NCI-H146 treated with DMSO at 0.1 percent for 48 hours (cell line): ENCODE results near the gene PLCB3.
"Not testable (repeated sequence)": the region's sequence is repeated elsewhere in the genome, so short reads cannot be mapped to it uniquely, and the experiment has no call there.

Source experiments
- DNase-seq: peaks from one replicate; lab custom pipeline; 2025; ENCODE audit not compliant: unreplicated experiment; lab: John Stamatoyannopoulos, UW

The PLCB3 gene

DNA sequence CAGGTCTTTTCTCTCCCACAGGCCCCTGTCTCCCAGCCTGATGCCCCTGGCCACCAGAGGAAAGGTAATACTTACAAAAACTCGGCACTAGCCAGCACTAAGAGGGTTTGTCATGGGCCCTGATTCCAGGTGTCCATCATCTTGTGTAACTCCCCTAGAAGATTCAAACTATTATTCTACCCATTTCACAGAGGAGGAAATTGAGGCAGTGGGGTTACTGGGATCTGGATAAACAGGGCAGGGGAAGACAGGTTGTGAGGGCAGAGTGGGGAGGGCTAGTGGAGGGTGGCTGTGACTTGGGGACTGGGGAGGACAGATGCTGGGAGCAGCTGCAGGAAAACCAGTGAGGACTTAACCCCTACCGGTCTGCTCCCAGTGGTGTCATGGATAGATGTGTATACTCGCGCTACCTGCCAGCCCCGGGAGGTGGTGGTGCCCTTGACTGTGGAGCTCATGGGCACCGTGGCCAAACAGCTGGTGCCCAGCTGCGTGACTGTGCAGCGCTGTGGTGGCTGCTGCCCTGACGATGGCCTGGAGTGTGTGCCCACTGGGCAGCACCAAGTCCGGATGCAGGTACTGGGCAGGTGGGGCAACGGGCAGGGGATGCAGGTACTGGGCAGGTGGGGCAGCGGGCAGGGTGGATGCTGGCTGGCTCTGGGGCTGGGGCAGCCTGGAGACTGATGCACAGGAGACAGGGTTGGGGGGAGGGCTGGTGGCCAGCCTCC lies 15.7 kb upstream of the PLCB3 start:
- no peak for DNase-seq

DNA sequence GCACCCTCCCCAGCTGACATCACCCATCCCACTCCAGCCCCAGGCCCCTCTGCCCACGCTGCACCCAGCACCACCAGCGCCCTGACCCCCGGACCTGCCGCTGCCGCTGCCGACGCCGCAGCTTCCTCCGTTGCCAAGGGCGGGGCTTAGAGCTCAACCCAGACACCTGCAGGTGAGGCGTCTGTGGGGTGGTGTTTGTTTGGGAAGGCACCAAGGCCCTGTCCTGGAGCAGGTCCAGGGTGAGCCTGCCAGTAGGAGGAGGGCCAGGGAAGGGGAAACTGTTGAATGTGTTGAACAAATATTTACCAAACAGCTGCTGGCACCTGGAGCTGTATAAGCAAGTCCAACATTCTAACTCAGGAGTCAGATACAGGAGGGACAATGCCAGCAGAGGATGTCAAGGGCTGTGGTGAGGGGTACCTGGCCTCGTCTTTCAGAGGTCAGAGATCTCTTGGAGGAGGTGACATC lies 13.8 kb upstream of the PLCB3 start:
- DNase-seq, result peak; percentile 89

DNA sequence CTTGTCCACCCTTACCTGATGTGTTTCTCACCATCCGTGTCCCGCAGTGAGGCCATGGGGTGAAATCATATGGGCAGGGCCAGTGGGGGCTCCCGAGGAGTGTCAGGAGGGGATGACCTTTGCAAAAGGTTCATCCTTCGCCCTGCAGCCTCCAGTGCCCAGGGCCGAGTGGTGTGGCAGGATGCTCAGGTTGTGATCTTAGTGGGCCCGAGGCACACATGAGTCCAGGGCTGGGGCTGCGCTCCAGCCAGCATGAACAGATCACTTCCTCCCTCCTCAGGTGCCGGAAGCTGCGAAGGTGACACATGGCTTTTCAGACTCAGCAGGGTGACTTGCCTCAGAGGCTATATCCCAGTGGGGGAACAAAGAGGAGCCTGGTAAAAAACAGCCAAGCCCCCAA lies 13.3 kb upstream of the PLCB3 start:
- peak; percentile 13 for DNase-seq

DNA sequence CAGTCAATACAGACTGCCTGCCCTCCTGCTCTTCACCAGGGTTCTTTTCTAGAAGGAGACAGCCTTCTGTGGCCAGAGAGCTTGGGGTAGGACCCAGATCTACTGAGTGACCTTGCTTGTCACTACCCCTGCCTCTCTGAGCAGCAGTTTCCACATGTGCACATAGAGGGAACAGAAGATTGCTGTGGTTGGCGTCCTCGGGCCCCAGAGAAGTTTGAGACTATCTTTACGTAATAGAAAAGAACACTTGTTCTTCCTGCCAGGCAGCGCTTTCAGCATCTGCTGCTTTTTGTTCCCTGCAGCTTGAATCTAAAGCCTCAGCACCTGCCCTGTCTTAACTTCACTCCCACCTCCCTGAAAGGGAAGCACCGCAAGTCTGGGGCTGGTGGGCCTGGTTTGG lies 12.3 kb upstream of the PLCB3 start:
- DNase-seq, result no peak

DNA sequence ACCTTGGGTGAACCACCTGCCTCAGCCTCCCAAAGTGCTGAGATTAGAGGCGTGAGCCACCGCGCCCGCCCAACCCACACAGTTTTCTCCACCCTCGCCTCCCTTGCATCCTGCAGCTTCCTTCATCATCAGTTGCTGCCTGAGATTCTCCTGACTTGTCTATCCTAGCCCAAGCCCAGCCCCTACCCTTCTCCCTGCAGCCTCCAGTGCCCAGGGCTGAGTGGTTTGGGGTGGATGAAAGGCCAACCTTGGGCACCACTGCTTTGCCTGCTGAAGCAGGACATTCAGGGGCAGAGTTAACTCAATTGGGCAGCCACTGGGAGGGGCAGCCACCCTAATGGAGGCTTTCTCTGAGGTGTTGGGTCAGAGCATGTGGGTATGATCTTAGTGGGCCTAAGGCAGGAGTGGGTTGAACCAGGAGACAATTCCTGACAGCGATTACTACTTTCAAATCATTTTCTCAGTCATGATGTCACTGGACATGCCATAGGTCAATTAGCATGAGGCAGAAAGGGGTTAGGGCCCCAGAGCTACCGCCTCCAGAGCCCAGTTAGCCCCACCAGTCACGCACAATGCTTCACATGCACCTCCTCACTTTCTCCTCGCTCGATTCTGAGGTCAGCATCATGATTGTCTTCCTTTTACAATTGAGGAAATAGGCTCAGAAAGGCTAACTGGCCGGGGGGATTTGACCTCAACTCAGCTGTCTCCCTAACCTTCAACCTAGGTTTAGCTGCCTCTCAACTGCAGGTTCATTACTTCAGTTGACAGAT lies 11.5 kb upstream of the PLCB3 start:
- DNase-seq, result no peak

DNA sequence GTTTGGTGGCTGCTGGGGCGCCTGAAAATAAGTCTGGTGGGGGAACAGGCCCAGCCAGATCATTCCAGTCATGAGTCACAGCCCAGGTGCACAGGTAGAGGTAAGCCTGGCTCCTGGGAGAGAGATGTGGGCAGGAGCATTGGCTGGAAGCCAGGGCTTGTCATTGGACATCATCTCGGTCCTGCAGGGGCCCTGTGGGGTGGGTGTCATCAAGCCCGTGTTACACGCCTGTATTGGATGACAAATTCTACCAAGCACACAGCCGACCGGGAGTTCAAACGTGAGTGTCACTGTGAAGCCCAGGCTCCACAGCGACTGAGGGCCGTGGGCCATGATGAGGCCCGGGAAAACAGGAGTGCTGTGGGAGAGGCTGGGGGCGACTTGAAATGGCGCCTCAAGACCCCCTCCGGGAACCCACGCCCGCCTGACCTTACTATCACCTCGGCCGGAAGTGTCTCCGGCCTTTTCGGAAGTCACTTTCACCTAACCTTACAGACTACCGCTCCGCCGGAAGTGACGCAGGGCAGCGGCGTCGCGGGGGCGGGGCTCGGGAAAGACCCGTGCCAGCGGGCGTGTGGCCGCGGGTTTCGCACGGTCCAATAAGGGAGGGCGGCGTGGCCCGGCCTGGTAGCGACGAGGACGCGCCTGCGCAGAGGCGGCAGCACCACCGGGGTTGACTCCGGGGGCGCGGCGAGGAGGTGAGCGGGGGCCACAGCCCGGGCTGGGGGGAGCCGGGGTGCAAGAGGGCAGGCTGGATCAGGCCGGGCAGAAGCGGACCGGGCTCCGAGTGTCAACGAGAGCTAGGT lies 10.7 kb upstream of the PLCB3 start, which contains the start of gene FKBP2:
Gene FKBP2, plus strand, starts transcription at position 661 of the 806 bp plus-strand sequence. CDS start 1,293 bp downstream, outside the sequence.
- DNase-seq, result peak; percentile 83

DNA sequence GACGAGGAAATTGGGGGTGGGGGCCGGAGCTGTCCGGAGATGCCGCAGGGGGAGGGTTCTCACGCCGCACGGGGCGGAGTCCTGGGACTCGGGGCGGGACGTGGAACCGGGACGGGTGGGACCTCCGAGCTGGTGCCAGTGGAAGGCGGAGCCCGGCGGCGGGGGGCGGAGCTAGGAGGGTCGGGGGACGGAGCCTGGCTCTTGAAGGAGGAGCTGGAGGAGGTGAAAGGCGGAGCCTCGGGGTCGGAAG lies 10.2 kb upstream of the PLCB3 start:
- DNase-seq, result no peak

DNA sequence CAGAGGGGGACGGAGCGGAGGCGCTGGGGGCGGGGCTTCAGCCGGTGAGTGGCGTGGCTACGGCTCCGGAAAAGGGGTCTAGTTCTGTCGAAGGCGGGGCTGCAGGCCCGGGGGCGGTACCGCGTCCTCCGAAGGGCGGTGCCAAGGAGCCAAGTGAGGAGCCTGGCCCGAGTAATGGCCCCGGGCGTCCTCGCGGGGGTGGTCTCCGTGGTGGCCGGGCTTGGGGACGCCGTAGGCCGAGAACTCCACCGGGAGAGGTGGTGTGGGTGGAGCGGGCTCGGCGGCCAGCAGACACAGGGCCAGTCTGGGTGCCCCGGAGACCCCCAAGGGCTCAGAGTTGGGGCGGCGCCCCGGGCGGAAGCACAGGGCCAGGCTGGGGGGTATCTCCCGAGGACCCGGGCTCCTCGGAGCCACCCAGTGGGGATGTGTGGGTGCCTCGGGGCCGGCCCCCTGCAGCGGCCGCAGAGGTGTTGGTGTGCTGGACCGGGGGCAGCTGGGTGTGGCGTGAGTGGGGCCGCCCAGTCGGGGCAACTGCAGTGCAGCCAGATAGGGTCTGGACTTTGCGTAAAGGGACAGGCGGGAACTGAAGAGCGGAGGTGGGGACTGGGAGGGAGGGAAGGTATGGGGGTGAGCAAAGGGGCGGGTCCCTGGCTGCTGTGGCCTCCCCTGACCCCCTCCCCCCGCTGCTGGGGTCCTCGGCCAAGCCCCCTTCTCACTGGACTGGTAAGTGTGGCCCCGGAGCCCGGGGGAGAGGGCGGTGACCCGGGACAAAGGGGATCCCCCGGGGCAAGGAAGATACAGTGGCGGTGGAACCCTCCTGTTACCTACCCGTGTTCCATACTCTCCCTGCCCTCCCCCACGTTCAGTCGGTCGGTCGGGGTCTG lies 9.6 kb upstream of the PLCB3 start:
- peak; percentile 97 for DNase-seq

DNA sequence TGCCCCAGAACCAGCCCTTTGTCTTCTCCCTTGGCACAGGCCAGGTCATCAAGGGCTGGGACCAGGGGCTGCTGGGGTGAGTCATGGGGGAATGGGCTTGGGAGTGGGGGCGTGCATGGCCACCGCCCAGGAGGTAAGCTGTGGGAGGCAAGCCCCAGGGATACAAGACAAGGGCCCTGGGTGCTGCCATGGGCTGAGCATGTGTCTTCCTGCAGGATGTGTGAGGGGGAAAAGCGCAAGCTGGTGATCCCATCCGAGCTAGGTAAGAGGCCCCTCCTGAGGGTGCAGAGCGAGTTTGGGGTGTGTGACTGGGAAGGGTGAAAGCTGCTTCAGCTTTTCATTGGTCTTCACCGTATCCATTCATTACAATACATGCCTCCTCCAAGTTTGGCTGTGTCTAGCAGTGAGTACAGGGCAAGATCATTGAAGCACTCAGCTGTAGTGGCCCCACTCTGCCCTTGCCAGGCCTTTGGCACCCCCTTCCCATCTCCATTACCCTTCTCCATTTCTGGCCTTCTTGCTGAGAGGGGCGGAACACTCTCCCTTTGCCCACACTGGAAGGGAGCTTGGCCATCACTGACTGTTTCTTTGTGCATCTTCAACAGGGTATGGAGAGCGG lies 8.0 kb upstream of the PLCB3 start:
- DNase-seq, result no peak

DNA sequence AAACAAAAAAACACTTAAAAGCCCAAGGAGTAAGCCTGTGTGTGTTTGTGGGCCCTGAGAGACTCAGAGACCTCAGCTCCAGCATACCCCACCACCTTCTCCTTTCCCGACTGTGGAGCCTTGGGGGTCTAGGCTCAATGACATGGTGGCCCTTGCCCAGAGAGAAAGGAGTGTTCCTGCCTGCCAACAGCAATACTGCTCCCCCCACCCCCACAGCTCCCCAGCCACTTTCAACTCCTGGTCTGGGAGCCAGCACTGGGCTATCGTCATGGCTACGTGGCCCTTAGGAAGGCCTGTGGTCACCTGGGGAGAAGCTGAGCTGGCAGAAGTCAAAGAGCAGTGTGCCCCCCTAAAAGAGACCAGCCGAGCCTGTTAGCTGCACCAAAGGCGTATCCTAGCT lies 7.2 kb upstream of the PLCB3 start:
- DNase-seq, result no peak

DNA sequence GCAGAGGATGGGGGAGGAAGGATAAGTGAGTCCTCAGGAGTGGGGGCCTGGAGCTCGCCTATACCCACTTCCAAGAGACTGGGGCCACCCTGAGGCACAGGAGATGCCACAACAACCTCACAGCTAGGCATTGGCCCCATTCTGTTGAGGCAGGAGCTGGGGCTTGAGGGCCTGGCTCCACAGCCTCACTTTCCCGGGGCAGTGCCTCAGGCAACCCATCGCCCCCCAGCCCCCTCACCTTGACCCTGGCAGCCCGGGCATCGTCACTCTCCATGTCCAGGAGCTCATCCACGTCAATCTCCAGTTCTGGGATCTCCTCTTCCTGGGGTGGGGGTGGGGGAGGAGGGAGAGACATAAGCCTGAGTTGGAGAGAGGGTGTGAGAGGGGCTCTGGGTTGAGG lies 6.4 kb upstream of the PLCB3 start:
- no peak for DNase-seq

DNA sequence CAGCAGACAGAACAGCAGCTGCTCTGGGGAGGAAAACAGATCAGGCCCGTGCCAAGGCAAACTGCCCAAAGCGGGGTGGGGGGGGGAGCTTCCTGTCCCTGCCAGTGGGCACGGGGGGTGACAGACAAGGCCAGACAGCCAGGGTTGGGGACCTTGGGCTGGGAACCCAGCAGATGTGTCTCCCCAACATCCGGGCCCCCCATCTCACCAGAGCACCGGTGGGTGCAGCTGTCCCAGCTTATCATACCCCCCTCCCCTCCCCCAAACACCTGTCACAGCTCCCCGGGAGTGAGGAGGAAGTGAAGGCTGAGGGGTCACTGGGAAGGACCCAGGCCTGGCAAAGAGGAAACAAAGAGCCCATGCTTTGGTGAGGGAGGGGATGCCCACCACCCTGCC lies 5.9 kb upstream of the PLCB3 start:
- no peak for DNase-seq

DNA sequence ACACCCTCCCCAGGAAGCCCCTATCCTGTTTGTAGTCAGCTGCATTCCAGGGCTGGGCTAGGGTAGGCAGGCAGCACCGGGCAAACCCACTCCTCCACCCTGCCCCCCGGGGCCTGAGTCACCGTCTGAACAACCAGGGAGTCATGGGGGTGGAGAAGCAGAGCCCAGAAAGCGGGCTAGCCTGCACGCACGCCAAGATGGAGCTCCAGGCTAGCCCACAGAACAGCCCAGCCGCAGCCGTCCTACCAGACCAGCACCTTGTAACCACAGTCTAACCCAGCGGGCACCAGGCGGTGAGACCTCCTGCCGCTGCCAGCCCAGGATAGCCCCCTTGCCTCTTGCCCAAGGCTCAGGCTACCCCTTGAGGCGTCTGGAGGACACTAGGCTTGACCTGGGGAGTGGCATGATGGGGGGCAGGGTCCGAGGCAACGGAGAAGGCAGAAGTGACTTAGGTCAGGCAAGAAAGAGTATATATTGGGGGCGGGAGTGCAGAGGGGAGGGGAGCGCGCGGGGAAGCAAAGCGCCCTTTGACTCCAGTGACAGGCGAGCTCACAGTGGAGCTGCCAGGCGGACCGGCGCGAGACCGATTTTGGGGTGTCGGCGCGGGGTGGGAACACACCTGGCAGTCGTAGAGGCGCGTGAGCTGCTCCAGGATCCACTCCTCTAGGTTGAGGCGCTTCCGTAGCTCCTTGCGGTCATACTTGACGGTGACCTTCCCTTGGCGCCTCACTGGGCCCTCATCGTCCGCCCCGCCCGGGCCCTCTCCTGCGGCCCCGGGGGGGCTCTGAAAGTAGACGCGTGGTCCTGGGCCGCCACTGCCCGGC lies 5.3 kb upstream of the PLCB3 start:
- DNase-seq, result no peak

DNA sequence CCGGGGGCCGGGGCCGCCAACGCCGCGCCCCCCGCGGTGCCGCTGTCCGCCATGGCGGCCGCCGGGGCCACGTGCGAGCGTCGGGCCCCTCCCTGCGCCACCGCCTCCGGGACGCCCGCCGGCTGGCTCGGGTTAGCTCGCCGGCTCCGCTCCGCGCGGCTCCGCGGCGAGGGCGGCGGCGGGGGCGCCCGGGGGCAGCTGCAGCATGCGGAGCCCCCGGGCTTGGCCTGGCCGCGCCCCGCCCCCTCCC lies 4.8 kb upstream of the PLCB3 start:
- DNase-seq, result not testable (repeated sequence)

DNA sequence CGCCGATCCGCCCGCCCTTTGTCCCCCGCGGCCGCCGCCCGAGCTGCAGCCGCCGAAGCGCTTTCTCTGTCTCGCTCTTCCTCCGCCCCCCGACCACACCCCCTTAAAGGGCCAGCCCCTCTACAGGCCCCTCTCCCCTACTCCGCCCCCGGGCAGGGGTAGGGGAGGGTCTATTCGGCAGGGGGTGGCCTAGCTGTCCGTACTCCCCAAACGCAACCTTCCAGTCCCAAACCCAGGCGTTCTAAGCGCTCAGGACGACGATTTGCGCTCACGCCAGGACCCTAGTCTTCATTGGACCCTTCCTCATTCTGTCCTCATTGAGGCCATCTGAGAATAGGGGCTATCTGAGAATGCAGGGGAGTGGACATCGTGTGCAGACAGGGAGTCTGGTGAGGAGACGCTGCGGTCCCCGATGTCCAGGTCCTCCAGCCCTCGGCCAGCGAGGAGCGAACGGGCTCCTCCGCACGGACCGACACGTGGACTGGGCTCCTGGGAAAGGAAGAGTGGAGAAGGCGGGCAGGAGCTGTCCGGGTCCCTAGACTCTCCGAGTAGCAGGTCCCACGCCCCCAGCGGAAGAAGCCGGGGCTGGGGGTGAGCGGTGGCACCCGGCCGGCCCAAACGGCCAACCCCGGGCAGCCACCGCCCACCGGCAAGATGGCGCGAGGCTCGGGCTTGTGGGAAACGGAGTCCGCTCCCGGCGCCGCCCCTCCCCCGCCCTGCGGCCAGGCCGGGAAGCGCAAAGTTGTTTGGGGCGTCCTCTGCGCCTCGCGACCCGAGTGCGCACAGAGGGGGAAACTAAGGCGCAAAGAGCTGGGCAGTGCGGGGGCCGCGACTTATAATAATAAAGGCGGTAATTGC lies 4.2 kb upstream of the PLCB3 start, which contains the start of gene PPP1R14B:
Gene PPP1R14B, minus strand, starts transcription at position 73 of the 858 bp plus-strand sequence. CDS start 270 bp downstream, outside the sequence.
- peak; percentile 60 for DNase-seq

DNA sequence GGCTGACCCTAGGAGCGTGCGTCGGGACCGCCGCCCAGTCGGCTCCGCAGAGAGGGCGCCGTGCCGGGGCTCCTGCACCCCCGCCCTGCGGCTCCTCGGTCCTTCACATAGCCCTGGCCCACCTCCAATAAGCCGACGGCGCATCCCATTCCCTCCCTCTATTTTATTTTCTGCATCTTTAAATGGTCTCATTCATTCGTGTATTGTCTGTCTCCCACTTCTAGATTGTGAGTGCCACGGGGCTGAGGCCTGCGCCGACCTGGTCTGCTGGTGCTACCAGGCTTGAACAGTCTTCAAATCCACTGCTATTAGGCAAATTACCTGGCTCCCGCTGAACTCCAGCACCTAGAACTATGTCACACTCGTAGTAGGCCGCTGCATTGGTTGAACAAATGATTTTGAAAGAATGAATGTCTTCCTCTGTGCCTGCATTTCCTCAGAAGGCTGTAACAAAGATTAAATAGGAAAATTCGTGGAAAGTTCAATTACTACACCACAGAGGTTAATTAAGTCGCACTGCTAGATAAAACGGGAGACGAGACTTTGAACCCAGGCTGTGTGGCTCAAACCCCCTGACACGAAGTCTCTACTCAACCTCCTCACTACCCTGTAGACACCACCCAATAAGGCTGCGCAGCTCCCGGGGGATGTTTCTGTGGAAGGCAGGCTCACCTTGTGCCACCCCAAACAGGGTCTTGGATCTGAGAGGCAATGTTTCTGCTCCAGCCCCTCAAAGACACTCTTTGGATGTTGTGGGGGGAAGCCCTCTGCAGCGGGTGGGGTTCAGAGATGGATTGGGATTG lies 3.4 kb upstream of the PLCB3 start:
- DNase-seq, result no peak

DNA sequence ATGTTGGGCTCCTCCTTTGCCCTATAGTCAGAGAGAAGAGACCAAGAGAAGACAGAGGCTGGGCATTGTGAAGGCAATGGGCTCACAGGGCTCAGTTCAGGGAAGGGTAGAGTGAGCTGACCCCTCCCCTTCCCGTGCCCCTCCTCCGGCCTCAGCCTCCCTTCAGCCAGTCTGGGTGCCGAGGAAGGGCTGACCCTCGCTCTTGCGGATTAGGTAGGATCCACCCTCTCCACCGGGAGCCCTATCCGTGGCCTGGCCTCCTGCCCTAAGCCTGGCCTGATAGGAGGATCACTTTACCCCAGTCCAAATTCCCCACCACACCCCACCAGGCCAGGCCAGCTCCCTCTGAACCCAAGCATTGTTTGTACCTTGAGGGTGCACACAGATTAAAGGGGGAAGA lies 2.8 kb upstream of the PLCB3 start:
- DNase-seq, result no peak

DNA sequence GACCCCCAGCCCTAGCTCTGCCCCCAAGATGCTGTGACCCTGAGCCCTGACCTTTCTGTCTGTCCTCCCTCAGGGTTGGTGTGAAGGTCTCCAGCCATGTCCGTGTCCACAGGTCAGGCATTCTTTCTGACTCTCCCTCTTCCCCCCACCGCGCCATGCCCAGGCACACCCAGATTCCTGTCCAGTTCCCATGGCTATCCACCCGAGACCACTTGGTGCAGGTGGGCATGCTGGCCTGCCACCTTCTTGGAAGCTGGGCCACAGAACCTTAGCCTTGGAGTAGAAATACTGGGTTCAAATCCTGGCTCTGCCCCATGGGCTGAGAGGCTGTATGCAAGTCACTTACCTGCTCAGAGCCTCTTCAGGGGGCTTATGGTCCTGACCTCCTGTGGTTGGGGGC lies 2.3 kb upstream of the PLCB3 start:
- DNase-seq, result no peak
